Ovary (tissue), 9 donors: ENCODE data around the gene NRL. TPM values are rescaled to one million over a fixed set of nuclear protein-coding genes. Genes with fewer than 3 reads are reported as not detected.

ENCODE experiments used
- DNase-seq, 5 donors: peaks; one replicate each; pipeline ENCODE4 v3.0.0-alpha.2; 2019 to 2020
- H3K27ac ChIP-seq, 2 donors: fragments of 200-600 bp; one replicate each; pipeline versions ENCODE4 v1.5.1 to v1.8.0; 2019 to 2022
- H3K27me3 ChIP-seq: fragments of 200-600 bp; one replicate; pipeline ENCODE4 v1.8.0; 2022
- H3K36me3 ChIP-seq: fragments of 200-600 bp; sonication (generic); one replicate; pipeline ENCODE4 v1.5.1; 2019
- H3K4me1 ChIP-seq: one replicate; pipeline ENCODE4 v1.8.1; 2013; ENCODE audit warnings: mild to moderate bottlenecking, moderate library complexity; ENCODE audit not compliant: insufficient read depth
- H3K4me3 ChIP-seq: fragments of 200-600 bp; sonication (generic); one replicate; pipeline ENCODE4 v1.5.1; 2017
- H3K9me3 ChIP-seq, 2 donors: fragments of 200-600 bp in 1 of 2; sonication (generic) in 1 of 2; one replicate each; pipeline versions ENCODE4 v1.5.1 to v1.8.1; 2013 to 2019; ENCODE audit warnings: mild to moderate bottlenecking in 1 of 2, moderate library complexity in 1 of 2
- CTCF ChIP-seq, 3 donors: fragments of 450-650 bp in 2 of 3; fragments of 200-600 bp in 1 of 3; IDR thresholded peaks; one replicate each; pipeline versions ENCODE4 v1.5.1 to v1.8.0; 2016 to 2022; ENCODE audit warnings: antibody characterized with exemption in 3 of 3, mild to moderate bottlenecking in 1 of 3
- EP300 ChIP-seq: sonication (generic); formaldehyde crosslinking; IDR thresholded peaks from one replicate; pipeline ENCODE4 v1.6.1; 2017; ENCODE audit warnings: antibody characterized with exemption
- POLR2A ChIP-seq: fragments of 450-650 bp; IDR thresholded peaks from one replicate; pipeline ENCODE4 v1.6.1; 2017; ENCODE audit warnings: antibody characterized with exemption, mild to moderate bottlenecking, moderate library complexity
- WGBS, 3 donors: extraction: QIAGEN DNeasy Blood & Tissue Kit in 1 of 3; methylation state at CpG; one replicate each; pipeline versions ENCODE4 v1.1.5 to v1.1.7; 2013 to 2017; 5-methylcytosine and 5-hydroxymethylcytosine counted together
- intact Hi-C, 4 donors: fragments of 100-400 bp; cut with DNase I; formaldehyde crosslinking; loops; one replicate each; pipeline versions ENCODE4 v1.11.0 to v1.15.1; 2022 to 2023
- polyA plus RNA-seq, 2 donors: library from polyadenylated mRNA; stranded (reverse); fragments of 200-250 nt in 1 of 2; fragments of 350-450 nt in 1 of 2; fragmentation: Illumina TruSeq in 1 of 2; extraction: RNeasy Lipid Tissue Mini Kit (QIAGEN cat#74804) in 1 of 2; gene quantifications; one replicate each; pipeline ENCODE4 v1.2.3, GENCODE V29; 2013 to 2014
- total RNA-seq, 7 donors: library from RNA; depleted of rRNA in 2 of 7; stranded (reverse); fragments of >200 nt in 2 of 7; fragmentation: NEBNext Ultra II Directional in 3 of 7; extraction: Animal tissue kit (Norgen Biotek cat#: 25700) in 3 of 7; gene quantifications; one replicate each; pipeline versions ENCODE4 v1.1.0 to v1.2.4, GENCODE V29; 2016 to 2023
- donor health status: DM: no; HTN: no; CAD: no; lungs with moderate emphysema.
- donor health status: DM: no; HTN: no; CAD: no.
- donor health status: Bipolar disorder and iron deficiency.
- donor health status: DM: yes; HTN: yes; CAD: no.
- donor health status: DM: no; HTN: no; CAD: no.
- donor health status: DM: yes; HTN: yes; CAD: no.

NRL gene
- total and polyA plus RNA-seq, 9 donors = 0.78 to 4.1 (median 2.8) TPM

GRCh38 chr14:24113801-24114531 lies 783 bp downstream of the NRL start:
- H3K4me1 ChIP-seq = peaks cover 6% of the 10 kb centered on the region
- 0% methylated on average over 42 of the region's 42 CpGs for WGBS, 3 donors
- H3K4me3 ChIP-seq = peak overlapping the region; percentile 84
- no peaks in the 10 kb centered on the region for H3K9me3 ChIP-seq
- H3K27me3 ChIP-seq = no peaks in the 10 kb centered on the region
- peaks cover 8% of the 10 kb centered on the region for H3K36me3 ChIP-seq
- peak; percentile 79 to 91 (median 85) for DNase-seq
- TF ChIP-seq EP300 (no peak), CTCF (IDR thresholded peaks at IDR 0.05) (peak in 1 of 3 donors; percentile 7), POLR2A (peak; percentile 41)
- peak overlapping the region; percentile 97 to 100 for H3K27ac ChIP-seq
- intact Hi-C loops = loop anchor here in 1 of 4 donors (2.0 kb wide), 1 partner anchor 27 kb away; the partner anchor contains the start of gene EMC9

GRCh38 chr14:24113379-24113800 lies 1.4 kb downstream of the NRL start:
- Histone ChIP-seq H3K4me1 (peaks cover 6% of the 10 kb centered on the region), H3K27me3 (no peaks in the 10 kb centered on the region), H3K36me3 (peaks cover 2% of the 10 kb centered on the region), H3K4me3 (peak overlapping the region; percentile 84), H3K27ac (peak overlapping the region; percentile 97 to 100), H3K9me3 (no peaks in the 10 kb centered on the region)
- TF ChIP-seq CTCF (IDR thresholded peaks at IDR 0.05) (no peak), EP300 (no peak)
- no peak for DNase-seq
- 15 to 19% (median 18%) methylated on average over 15 of the region's 15 CpGs for WGBS, 3 donors
- intact Hi-C loops = no loop called here

GRCh38 chr14:24110523-24110922 lies 4.2 kb downstream of the NRL start:
- Histone ChIP-seq H3K36me3 (no peaks in the 10 kb centered on the region), H3K27me3 (no peaks in the 10 kb centered on the region), H3K4me1 (no peaks in the 10 kb centered on the region), H3K4me3 (no peak overlapping the region), H3K27ac (no peak overlapping the region), H3K9me3 (no peaks in the 10 kb centered on the region)
- no peak for DNase-seq
- intact Hi-C loops = no loop called here
- WGBS, 3 donors = 25 to 46% (median 36%) methylated on average over 1 of the region's 1 CpG
- TF ChIP-seq CTCF (IDR thresholded peaks at IDR 0.05) = no peak
- no peak for TF ChIP-seq POLR2A

GRCh38 chr14:24110060-24110459 lies 4.7 kb downstream of the NRL start:
- no peaks in the 10 kb centered on the region for H3K27me3 ChIP-seq
- TF ChIP-seq CTCF (IDR thresholded peaks at IDR 0.05) = no peak
- no peaks in the 10 kb centered on the region for H3K4me1 ChIP-seq
- no peak overlapping the region for H3K4me3 ChIP-seq
- no peaks in the 10 kb centered on the region for H3K9me3 ChIP-seq
- intact Hi-C loops = no loop called here
- no peaks in the 10 kb centered on the region for H3K36me3 ChIP-seq
- no peak overlapping the region for H3K27ac ChIP-seq
- peak in 1 of 5 donors; percentile 9 for DNase-seq
- WGBS, 3 donors = 86 to 88% (median 87%) methylated on average over 9 of the region's 9 CpGs
